HTERT RPE-1 (cell line): Measurements from ENCODE around the gene CDH13.

Experiments
- in situ Hi-C: fragments of 300-500 bp; cut with MboI; formaldehyde crosslinking; loops from 4 replicates; pipeline ENCODE4 v1.14.3; 2020; ENCODE audit warnings: low sequenced_read_pairs

CDH13 gene

GRCh38 chr16:83268169-83268568, 641.4 kb downstream of the CDH13 start:
- in situ Hi-C loops: no loop called here

DNA sequence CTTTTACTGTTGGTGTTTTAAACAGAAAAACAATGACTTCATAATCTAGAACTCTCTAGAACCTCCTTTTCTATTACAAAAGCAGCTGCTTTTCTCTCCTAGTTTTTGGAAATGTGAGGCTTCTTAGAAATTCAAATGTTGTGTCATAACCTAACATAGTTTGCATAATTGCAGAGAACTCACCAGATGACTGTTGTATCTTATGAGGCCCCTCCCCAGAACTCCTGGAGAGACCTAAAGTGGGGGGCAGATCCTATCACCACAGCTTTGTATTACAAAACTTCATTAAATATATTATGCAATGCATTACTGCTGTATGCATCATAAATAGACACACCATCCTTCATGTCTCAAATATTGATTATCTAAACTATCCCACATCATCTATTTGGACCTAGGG, 642.3 kb downstream of the CDH13 start:
- in situ Hi-C loops: no loop called here

DNA sequence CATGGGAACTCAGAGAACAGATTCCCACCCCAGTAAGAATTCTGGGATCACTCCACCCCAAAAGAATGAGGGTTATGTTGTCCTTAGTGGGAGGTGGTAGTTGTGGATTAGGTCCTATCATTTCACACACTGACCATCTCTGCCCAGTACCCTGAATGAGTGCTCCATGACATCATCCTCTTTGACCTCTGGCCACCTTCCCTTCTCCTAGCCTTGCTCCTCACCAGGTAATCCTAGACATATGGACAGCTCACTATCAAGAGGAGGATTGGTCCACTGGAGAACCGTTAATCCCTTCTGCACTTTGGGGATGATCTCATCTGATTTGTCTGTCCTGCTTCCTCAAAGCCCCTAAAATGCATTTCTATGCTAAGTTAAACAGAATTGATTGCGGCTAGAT, 642.8 kb downstream of the CDH13 start:
- in situ Hi-C loops: no loop called here

- in situ Hi-C loops: no loop called here
Observed at GRCh38 chr16:83270061-83270460, 643.3 kb downstream of the CDH13 start.

DNA sequence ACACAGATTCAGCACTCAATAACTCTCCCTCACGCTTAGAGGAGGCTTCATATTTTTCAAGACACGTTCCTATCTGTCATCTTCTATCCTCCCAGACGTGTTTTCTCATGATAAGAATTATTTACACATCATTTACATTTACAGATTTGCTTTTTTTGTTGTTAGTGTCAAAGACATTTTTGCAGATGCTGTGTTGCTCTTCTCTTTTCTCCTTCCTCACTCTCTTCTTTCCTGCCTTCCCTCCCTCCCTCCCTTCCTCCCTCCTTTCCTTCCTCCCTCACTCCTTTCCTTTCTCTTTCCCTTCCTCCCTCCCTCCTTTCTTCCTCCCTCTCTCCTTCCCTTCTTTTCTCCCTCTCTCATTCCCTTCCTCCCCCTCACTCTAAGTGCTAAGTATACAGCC, 643.9 kb downstream of the CDH13 start:
- in situ Hi-C loops: no loop called here

DNA sequence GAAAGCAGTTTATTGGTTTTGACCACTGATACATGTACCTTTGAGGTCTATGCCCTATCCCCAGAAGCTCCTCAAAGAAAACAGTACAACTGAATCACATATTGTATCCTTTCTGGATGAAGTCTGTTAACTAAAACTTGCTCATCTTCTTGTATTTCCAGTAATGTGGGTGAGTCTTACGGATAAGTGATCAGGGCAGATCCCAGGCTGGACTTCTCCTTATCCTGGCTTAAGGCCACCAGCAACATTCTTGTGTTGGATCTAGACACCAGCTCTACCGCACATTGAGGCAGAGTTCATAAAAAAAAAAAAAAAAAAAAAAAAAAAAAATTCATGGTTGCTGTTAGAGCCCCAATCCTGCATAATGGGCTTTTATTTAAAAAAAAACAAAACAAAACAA, 644.4 kb downstream of the CDH13 start:
- in situ Hi-C loops: no loop called here

DNA sequence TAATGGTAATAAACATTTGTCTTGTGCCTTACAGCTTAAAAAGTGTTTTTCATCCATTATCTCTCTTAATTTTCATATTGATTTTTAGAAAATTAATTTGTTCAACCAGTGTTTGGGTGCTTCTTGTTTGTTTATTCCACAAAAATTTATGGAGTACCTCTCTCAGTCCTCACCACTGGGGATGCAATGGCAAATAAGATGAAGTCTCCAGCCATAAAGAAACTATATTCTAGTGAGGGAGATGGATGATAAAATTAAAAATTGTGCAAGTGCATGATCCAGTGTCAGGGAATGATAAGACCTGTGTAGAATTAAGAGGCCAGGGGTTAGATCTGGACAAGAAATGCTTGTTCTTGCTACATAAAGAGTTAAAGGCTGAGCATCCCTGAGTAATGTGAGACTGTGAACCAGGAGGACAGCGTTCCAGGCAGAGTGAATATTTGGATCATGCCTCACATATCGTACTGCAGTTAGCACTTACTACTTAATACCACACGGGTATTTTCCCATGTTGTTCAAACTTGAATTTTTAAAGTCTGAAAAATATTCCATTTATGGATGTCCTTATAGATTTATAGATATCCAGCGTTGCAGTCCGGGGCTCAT, 645.3 kb downstream of the CDH13 start:
- in situ Hi-C loops: no loop called here

DNA sequence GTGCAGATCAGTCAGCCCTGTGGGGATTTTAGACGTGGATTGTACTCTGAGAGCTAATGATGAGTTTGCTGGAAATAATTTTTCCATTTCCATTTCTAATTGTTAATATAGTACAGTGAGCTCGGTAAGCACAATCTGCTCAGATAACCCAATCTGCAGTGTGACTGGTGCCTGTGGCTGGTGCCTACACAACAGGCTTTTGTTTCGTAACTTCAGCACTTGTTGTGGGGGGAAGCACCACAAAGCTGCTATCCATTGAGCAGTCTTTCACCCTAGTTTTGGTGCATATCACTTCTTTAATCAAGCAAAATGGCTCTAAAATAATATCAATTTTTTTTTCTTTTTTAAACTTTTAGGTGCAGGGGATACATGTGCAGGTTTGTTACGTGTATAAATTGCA, 646.1 kb downstream of the CDH13 start:
- in situ Hi-C loops: no loop called here

GRCh38 chr16:83273504-83274173, 646.9 kb downstream of the CDH13 start:
- in situ Hi-C loops: no loop called here

- in situ Hi-C loops: no loop called here
Observed at GRCh38 chr16:83279251-83279650, 652.5 kb downstream of the CDH13 start.

DNA sequence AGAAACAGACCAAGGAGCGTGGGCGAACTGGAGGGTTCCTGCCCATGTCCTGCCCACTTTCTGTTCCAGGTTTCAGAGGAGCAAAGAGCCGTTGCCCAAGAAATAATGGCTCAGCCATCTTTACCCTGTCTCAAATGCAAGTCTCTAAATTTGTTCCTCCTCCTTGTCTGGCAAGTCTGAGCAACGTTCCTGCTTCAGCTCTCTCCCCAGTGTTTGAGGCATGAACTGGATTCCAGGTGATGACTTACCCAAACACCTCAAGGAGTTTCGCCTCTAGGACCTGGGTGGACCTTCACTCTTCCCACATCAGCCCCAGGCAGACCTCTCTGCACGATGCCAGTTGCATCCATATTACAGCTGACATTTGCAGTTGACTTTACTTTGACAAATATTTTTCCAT, 659.2 kb downstream of the CDH13 start:
- in situ Hi-C loops: no loop called here

GRCh38 chr16:83296505-83296904, 669.7 kb downstream of the CDH13 start:
- in situ Hi-C loops: no loop called here

DNA sequence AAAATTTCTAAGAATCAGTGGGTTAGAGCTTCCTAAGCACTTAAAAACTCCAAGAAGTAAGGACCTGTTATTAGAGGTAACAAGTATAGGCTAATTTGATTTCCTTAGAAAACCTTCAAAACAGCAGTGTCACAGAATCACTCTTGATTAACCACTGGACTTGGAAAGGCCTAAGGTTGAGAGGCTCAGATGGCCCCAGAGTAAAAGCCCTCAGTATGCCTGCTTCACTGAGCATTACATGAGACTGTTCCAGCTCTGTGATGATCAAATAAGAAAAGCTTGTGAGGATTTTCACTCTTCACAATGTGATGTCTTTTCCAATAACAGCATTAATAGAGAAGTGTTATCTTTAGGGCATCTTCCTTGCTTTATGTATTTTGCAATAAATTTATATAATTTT, 671.8 kb downstream of the CDH13 start:
- in situ Hi-C loops: no loop called here

- in situ Hi-C loops: no loop called here
Observed at GRCh38 chr16:83300326-83300725, 673.6 kb downstream of the CDH13 start.

- in situ Hi-C loops: no loop called here
Observed at GRCh38 chr16:83301971-83302370, 675.2 kb downstream of the CDH13 start.

DNA sequence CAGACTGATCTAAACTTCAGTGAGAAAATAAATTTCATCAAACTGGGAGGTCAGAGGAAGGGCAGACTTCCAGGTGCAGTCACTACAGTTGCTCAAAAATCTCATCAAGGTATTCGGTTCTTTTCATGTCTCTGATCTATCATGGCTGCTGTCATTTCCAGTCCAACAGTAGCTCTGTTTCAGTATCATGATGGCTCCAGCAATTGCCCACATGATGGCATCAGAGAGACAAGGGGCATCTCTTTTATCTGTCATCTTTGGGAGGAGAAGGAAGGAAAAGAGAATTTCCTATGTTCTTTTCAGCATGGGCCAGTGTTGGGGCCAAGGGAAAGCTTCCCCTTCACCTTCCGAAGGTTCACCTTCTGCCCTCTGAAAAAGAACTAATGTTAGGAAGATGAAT, 676.1 kb downstream of the CDH13 start:
- in situ Hi-C loops: no loop called here

- in situ Hi-C loops: no loop called here
Observed at GRCh38 chr16:83305092-83305491, 678.3 kb downstream of the CDH13 start.

GRCh38 chr16:83306961-83307593, 680.3 kb downstream of the CDH13 start:
- in situ Hi-C loops: no loop called here

DNA sequence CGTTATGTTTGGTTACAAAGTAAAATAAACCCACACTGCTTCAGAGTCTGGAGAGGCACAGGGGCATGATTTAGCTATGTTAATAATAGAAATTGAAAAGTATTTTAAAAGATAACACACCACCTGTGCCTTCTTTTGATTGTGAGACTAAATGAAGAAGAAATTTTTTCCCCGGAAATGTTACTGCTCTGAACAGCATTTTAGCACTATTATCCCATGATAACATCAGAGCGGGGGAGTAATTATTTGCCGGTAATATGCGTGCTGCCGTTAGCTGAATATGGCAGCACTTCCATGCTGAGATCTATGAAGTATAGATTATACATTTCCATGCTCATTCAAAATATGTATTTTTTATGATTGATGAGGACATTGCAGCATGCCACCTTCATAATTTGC, 680.8 kb downstream of the CDH13 start:
- in situ Hi-C loops: no loop called here

DNA sequence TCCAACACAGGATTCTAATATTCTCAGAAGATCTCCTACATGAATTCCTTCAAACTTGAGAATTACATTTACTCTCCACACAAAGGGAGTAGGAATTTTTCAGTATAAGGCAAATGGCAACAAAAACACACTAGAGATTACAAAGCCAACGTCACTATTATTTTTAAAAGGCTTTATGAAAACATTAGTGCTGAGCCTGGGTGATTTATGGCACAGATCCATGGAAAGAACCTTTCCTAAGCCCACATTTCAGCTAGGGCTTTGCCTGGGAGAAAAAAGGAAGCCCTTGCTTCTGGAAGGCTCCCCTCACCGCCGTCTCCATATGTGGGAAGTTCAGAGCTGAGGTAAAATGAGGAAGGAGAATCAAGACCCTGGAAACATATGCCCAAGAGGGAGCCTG, 681.6 kb downstream of the CDH13 start:
- in situ Hi-C loops: no loop called here

DNA sequence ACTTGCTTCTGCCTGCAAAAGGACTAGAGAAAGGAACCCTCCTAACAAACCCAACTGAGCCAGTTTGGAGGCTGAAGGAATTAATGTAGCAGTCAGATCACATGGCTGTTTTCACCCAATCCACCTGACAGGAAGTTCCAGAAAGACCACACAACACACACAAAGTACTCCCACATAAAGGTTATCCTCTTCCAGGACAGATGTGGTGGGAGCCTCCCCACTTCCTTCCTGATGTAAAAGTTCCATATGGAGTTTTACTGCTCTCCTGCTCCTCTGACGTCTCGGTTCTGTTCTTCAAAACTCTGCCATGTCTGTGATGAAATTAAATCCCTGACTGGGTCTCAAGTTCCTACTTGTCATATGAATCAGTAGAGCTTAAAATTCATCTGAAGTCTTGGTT, 684.0 kb downstream of the CDH13 start:
- in situ Hi-C loops: no loop called here

GRCh38 chr16:83312015-83312717, 685.4 kb downstream of the CDH13 start:
- in situ Hi-C loops: no loop called here
